Raji (cell line): ENCODE data around the gene PDE7B.

Experiments used
- POLR2A ChIP-seq: IDR thresholded peaks from 2 replicates; pipeline ENCODE4 v1.6.1; 2011; ENCODE audit warnings: low read depth, low read length, control low read depth; ENCODE audit not compliant: insufficient read depth

Gene PDE7B

GRCh38 chr6:136067731-136068341, 216.3 kb downstream of the PDE7B start:
- no peak for TF ChIP-seq POLR2A

- no peak for TF ChIP-seq POLR2A
Observed at GRCh38 chr6:136069119-136069518, 217.6 kb downstream of the PDE7B start.

- no peak for TF ChIP-seq POLR2A
Observed at GRCh38 chr6:136070815-136071214, 219.3 kb downstream of the PDE7B start.

GRCh38 chr6:136072691-136073090, 221.2 kb downstream of the PDE7B start:
- TF ChIP-seq POLR2A: no peak

- no peak for TF ChIP-seq POLR2A
Observed at GRCh38 chr6:136073216-136073615, 221.7 kb downstream of the PDE7B start.

- no peak for TF ChIP-seq POLR2A
Observed at GRCh38 chr6:136076496-136076895, 225.0 kb downstream of the PDE7B start.

- no peak for TF ChIP-seq POLR2A
Observed at GRCh38 chr6:136077834-136078576, 226.5 kb downstream of the PDE7B start.

GRCh38 chr6:136079701-136080565, 228.4 kb downstream of the PDE7B start:
- no peak for TF ChIP-seq POLR2A

- TF ChIP-seq POLR2A: no peak
Observed at GRCh38 chr6:136083540-136083939, 232.0 kb downstream of the PDE7B start.

- no peak for TF ChIP-seq POLR2A
Observed at GRCh38 chr6:136084403-136084802, 232.9 kb downstream of the PDE7B start.

- no peak for TF ChIP-seq POLR2A
Observed at GRCh38 chr6:136085370-136086115, 234.0 kb downstream of the PDE7B start.

- no peak for TF ChIP-seq POLR2A
Observed at GRCh38 chr6:136086686-136087085, 235.2 kb downstream of the PDE7B start.

- TF ChIP-seq POLR2A: no peak
Observed at GRCh38 chr6:136087986-136088385, 236.5 kb downstream of the PDE7B start.

- no peak for TF ChIP-seq POLR2A
Observed at GRCh38 chr6:136088693-136089092, 237.2 kb downstream of the PDE7B start.

- no peak for TF ChIP-seq POLR2A
Observed at GRCh38 chr6:136089876-136090275, 238.4 kb downstream of the PDE7B start.
